ENCODE measurements around the gene FOXO6.

DNA sequence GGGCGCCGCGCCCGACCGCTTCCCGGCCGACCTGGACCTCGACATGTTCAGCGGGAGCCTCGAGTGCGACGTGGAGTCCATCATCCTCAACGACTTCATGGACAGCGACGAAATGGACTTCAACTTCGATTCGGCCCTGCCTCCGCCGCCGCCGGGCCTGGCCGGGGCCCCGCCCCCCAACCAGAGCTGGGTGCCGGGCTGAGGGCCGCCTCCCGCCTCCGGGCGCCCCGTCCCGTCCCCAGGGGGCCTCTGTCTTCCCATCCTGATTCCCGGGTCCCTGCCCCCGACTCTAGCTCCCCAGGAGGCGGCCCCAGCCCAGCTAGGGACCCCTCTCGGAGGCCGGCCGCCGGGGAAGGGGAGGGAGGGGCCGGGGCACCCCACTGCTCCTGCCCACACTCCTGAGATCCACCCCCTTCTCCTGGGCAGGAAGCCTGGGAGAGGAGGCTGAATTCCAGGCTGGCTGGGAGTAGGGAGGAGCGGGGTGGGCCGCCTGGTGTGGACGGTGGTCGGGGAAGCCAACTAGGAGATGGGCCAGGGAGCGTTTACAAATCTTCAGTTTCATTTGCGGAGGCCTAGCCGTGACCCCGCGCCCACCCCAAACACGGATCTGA, 21.4 kb downstream of the FOXO6 start:
- no peak for TF ChIP-seq EZH2phosphoT487 (IDR thresholded peaks at IDR 0.05; ENCODE audit: unreplicated experiment)
- no peak for TF ChIP-seq CTCF (conservative IDR thresholded peaks at IDR 0.05; ENCODE audit: low read depth in 2 of 2)
- 0 out of 2 replicates have a peak, but pooled peaks have one; percentile 11 for TF ChIP-seq POLR2AphosphoS5 (IDR thresholded peaks at IDR 0.05; ENCODE audit: low read depth)
- TF ChIP-seq EZH2 (IDR thresholded peaks at IDR 0.05; ENCODE audit: low read depth, unreplicated experiment), result peak; percentile 41
- no peak for TF ChIP-seq CREB1 (CRISPR knock-in tag; IDR thresholded peaks at IDR 0.05; ENCODE audit: low read depth)
- TF ChIP-seq, protein P1, sequence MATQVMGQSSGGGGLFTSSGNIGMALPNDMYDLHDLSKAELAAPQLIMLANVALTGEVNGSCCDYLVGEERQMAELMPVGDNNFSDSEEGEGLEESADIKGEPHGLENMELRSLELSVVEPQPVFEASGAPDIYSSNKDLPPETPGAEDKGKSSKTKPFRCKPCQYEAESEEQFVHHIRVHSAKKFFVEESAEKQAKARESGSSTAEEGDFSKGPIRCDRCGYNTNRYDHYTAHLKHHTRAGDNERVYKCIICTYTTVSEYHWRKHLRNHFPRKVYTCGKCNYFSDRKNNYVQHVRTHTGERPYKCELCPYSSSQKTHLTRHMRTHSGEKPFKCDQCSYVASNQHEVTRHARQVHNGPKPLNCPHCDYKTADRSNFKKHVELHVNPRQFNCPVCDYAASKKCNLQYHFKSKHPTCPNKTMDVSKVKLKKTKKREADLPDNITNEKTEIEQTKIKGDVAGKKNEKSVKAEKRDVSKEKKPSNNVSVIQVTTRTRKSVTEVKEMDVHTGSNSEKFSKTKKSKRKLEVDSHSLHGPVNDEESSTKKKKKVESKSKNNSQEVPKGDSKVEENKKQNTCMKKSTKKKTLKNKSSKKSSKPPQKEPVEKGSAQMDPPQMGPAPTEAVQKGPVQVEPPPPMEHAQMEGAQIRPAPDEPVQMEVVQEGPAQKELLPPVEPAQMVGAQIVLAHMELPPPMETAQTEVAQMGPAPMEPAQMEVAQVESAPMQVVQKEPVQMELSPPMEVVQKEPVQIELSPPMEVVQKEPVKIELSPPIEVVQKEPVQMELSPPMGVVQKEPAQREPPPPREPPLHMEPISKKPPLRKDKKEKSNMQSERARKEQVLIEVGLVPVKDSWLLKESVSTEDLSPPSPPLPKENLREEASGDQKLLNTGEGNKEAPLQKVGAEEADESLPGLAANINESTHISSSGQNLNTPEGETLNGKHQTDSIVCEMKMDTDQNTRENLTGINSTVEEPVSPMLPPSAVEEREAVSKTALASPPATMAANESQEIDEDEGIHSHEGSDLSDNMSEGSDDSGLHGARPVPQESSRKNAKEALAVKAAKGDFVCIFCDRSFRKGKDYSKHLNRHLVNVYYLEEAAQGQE (IDR thresholded peaks at IDR 0.05; ENCODE audit: unreplicated experiment), result no peak
- TF ChIP-seq, protein P2, sequence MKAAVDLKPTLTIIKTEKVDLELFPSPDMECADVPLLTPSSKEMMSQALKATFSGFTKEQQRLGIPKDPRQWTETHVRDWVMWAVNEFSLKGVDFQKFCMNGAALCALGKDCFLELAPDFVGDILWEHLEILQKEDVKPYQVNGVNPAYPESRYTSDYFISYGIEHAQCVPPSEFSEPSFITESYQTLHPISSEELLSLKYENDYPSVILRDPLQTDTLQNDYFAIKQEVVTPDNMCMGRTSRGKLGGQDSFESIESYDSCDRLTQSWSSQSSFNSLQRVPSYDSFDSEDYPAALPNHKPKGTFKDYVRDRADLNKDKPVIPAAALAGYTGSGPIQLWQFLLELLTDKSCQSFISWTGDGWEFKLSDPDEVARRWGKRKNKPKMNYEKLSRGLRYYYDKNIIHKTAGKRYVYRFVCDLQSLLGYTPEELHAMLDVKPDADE (IDR thresholded peaks at IDR 0.05), result no peak
- TF ChIP-seq STAT1 (IDR thresholded peaks at IDR 0.05; ENCODE audit: unreplicated experiment), result no peak
- TF ChIP-seq ZNF331 (CRISPR knock-in tag; IDR thresholded peaks at IDR 0.05; ENCODE audit: low read depth), result no peak
- TF ChIP-seq ZNF114 (CRISPR knock-in tag; IDR thresholded peaks at IDR 0.05), result no peak
- TF ChIP-seq JUNB (IDR thresholded peaks at IDR 0.05; ENCODE audit: unreplicated experiment), result peak; percentile 28
- TF ChIP-seq, protein P3, sequence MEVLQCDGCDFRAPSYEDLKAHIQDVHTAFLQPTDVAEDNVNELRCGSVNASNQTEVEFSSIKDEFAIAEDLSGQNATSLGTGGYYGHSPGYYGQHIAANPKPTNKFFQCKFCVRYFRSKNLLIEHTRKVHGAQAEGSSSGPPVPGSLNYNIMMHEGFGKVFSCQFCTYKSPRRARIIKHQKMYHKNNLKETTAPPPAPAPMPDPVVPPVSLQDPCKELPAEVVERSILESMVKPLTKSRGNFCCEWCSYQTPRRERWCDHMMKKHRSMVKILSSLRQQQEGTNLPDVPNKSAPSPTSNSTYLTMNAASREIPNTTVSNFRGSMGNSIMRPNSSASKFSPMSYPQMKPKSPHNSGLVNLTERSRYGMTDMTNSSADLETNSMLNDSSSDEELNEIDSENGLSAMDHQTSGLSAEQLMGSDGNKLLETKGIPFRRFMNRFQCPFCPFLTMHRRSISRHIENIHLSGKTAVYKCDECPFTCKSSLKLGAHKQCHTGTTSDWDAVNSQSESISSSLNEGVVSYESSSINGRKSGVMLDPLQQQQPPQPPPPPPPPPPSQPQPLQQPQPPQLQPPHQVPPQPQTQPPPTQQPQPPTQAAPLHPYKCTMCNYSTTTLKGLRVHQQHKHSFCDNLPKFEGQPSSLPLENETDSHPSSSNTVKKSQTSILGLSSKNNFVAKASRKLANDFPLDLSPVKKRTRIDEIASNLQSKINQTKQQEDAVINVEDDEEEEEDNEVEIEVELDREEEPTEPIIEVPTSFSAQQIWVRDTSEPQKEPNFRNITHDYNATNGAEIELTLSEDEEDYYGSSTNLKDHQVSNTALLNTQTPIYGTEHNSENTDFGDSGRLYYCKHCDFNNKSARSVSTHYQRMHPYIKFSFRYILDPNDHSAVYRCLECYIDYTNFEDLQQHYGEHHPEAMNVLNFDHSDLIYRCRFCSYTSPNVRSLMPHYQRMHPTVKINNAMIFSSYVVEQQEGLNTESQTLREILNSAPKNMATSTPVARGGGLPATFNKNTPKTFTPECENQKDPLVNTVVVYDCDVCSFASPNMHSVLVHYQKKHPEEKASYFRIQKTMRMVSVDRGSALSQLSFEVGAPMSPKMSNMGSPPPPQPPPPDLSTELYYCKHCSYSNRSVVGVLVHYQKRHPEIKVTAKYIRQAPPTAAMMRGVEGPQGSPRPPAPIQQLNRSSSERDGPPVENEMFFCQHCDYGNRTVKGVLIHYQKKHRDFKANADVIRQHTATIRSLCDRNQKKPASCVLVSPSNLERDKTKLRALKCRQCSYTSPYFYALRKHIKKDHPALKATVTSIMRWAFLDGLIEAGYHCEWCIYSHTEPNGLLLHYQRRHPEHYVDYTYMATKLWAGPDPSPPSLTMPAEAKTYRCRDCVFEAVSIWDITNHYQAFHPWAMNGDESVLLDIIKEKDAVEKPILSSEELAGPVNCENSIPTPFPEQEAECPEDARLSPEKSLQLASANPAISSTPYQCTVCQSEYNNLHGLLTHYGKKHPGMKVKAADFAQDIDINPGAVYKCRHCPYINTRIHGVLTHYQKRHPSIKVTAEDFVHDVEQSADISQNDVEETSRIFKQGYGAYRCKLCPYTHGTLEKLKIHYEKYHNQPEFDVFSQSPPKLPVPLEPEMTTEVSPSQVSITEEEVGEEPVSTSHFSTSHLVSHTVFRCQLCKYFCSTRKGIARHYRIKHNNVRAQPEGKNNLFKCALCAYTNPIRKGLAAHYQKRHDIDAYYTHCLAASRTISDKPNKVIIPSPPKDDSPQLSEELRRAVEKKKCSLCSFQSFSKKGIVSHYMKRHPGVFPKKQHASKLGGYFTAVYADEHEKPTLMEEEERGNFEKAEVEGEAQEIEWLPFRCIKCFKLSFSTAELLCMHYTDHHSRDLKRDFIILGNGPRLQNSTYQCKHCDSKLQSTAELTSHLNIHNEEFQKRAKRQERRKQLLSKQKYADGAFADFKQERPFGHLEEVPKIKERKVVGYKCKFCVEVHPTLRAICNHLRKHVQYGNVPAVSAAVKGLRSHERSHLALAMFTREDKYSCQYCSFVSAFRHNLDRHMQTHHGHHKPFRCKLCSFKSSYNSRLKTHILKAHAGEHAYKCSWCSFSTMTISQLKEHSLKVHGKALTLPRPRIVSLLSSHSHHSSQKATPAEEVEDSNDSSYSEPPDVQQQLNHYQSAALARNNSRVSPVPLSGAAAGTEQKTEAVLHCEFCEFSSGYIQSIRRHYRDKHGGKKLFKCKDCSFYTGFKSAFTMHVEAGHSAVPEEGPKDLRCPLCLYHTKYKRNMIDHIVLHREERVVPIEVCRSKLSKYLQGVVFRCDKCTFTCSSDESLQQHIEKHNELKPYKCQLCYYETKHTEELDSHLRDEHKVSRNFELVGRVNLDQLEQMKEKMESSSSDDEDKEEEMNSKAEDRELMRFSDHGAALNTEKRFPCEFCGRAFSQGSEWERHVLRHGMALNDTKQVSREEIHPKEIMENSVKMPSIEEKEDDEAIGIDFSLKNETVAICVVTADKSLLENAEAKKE (CRISPR knock-in tag; IDR thresholded peaks at IDR 0.05), result no peak
